Measurements from ENCODE around the gene OSBPL8. TPM values are rescaled to one million over a fixed set of nuclear protein-coding genes. Genes with fewer than 3 reads are reported as not detected.

OSBPL8 gene
- total RNA-seq, 2 experiments from 2014 or later: 25.0 to 61.3 TPM

GRCh38 chr12:76312315-76312714, 247.3 kb downstream of the OSBPL8 start:
- Histone ChIP-seq H3K4me3 (ENCODE audit: low read depth, low read length, poor library complexity, severe bottlenecking) (no peak overlapping the region), H3K4me2 (ENCODE audit: low read length) (no peak overlapping the region), H3K9me2 (ENCODE audit: insufficient read depth, low read length) (no peaks in the 10 kb centered on the region), H3K36me3 (ENCODE audit: insufficient read depth, low read length) (no peaks in the 10 kb centered on the region), H3K4me1 (ENCODE audit: insufficient read depth, low read length, poor library complexity, severe bottlenecking) (no peaks in the 10 kb centered on the region), H2AFZ (ENCODE audit: low read length) (no peak overlapping the region), H3K79me2 (ENCODE audit: insufficient read depth, low read depth, low read length) (no peaks in the 10 kb centered on the region), H4K20me1 (ENCODE audit: insufficient read depth, low read length) (no peaks in the 10 kb centered on the region), H3K9me3 (ENCODE audit: low read length) (no peaks in the 10 kb centered on the region), H3K27ac (ENCODE audit: low read depth, low read length, poor library complexity, severe bottlenecking) (no peak overlapping the region)
- CTCF ChIA-PET (ENCODE audit: unreplicated experiment): no interaction called here
- BruUV-seq (replicated peaks): no TSS peak
- no peak for DNase-seq (ENCODE audit: low spot score)
- intact Hi-C loops (cut with micrococcal nuclease; ENCODE audit: unreplicated experiment): no loop called here
- TF ChIP-seq EZH2phosphoT487 (IDR thresholded peaks at IDR 0.05; ENCODE audit: borderline replicate concordance, low read depth, low read length) (no peak), CTCF (conservative IDR thresholded peaks at IDR 0.05; ENCODE audit: low read length) (no peak)
- POLR2A ChIA-PET: no interaction called here

- no peak overlapping the region for H3K27ac ChIP-seq (ENCODE audit: low read depth, low read length, poor library complexity, severe bottlenecking)
- no peaks in the 10 kb centered on the region for H3K79me2 ChIP-seq (ENCODE audit: insufficient read depth, low read depth, low read length)
- ChIA-PET CTCF (ENCODE audit: unreplicated experiment) (no interaction called here), POLR2A (no interaction called here)
- H3K4me3 ChIP-seq (ENCODE audit: low read depth, low read length, poor library complexity, severe bottlenecking): no peak overlapping the region
- H2AFZ ChIP-seq (ENCODE audit: low read length): no peak overlapping the region
- no peaks in the 10 kb centered on the region for H3K36me3 ChIP-seq (ENCODE audit: insufficient read depth, low read length)
- no peaks in the 10 kb centered on the region for H3K4me1 ChIP-seq (ENCODE audit: insufficient read depth, low read length, poor library complexity, severe bottlenecking)
- H4K20me1 ChIP-seq (ENCODE audit: insufficient read depth, low read length): no peaks in the 10 kb centered on the region
- intact Hi-C loops (cut with micrococcal nuclease; ENCODE audit: unreplicated experiment): no loop called here
- DNase-seq (ENCODE audit: low spot score): no peak
- no peaks in the 10 kb centered on the region for H3K9me2 ChIP-seq (ENCODE audit: insufficient read depth, low read length)
- H3K9me3 ChIP-seq (ENCODE audit: low read length): no peaks in the 10 kb centered on the region
- TF ChIP-seq EZH2phosphoT487 (IDR thresholded peaks at IDR 0.05; ENCODE audit: borderline replicate concordance, low read depth, low read length) (no peak), CTCF (conservative IDR thresholded peaks at IDR 0.05; ENCODE audit: low read length) (no peak)
- H3K4me2 ChIP-seq (ENCODE audit: low read length): no peak overlapping the region
- no TSS peak for BruUV-seq (replicated peaks)
These were observed 247.8 kb downstream of the OSBPL8 start for GRCh38 chr12:76311796-76312195.

- no peaks in the 10 kb centered on the region for H3K9me2 ChIP-seq (ENCODE audit: insufficient read depth, low read length)
- intact Hi-C loops (cut with micrococcal nuclease; ENCODE audit: unreplicated experiment): no loop called here
- H3K4me2 ChIP-seq (ENCODE audit: low read length): no peak overlapping the region
- H3K9me3 ChIP-seq (ENCODE audit: low read length): no peaks in the 10 kb centered on the region
- ChIA-PET CTCF (ENCODE audit: unreplicated experiment) (no interaction called here), POLR2A (no interaction called here)
- TF ChIP-seq EZH2phosphoT487 (IDR thresholded peaks at IDR 0.05; ENCODE audit: borderline replicate concordance, low read depth, low read length) (no peak), CTCF (conservative IDR thresholded peaks at IDR 0.05; ENCODE audit: low read length) (no peak)
- H3K4me1 ChIP-seq (ENCODE audit: insufficient read depth, low read length, poor library complexity, severe bottlenecking): no peaks in the 10 kb centered on the region
- no peaks in the 10 kb centered on the region for H3K36me3 ChIP-seq (ENCODE audit: insufficient read depth, low read length)
- BruUV-seq (replicated peaks): no TSS peak
- no peaks in the 10 kb centered on the region for H3K79me2 ChIP-seq (ENCODE audit: insufficient read depth, low read depth, low read length)
- no peak overlapping the region for H2AFZ ChIP-seq (ENCODE audit: low read length)
- no peak overlapping the region for H3K4me3 ChIP-seq (ENCODE audit: low read depth, low read length, poor library complexity, severe bottlenecking)
- no peak overlapping the region for H3K27ac ChIP-seq (ENCODE audit: low read depth, low read length, poor library complexity, severe bottlenecking)
- no peaks in the 10 kb centered on the region for H4K20me1 ChIP-seq (ENCODE audit: insufficient read depth, low read length)
- no peak for DNase-seq (ENCODE audit: low spot score)
These were observed 249.5 kb downstream of the OSBPL8 start for GRCh38 chr12:76310110-76310509.
